IPS-NIHi7 (cell line): ENCODE data around the gene POU3F3.

Experiments
- DNase-seq: peaks from one replicate; pipeline ENCODE4 v3.0.0; 2012; ENCODE audit warnings: mixed read lengths; ENCODE audit errors: extremely low spot score

Gene POU3F3

GRCh38 chr2:104853534-104854497, at the start of gene POU3F3:
POU3F3 (plus strand) TSS chr2:104854115; CDS start chr2:104855511, 1,396 bp downstream.
- DNase-seq = peak; percentile 88

DNA sequence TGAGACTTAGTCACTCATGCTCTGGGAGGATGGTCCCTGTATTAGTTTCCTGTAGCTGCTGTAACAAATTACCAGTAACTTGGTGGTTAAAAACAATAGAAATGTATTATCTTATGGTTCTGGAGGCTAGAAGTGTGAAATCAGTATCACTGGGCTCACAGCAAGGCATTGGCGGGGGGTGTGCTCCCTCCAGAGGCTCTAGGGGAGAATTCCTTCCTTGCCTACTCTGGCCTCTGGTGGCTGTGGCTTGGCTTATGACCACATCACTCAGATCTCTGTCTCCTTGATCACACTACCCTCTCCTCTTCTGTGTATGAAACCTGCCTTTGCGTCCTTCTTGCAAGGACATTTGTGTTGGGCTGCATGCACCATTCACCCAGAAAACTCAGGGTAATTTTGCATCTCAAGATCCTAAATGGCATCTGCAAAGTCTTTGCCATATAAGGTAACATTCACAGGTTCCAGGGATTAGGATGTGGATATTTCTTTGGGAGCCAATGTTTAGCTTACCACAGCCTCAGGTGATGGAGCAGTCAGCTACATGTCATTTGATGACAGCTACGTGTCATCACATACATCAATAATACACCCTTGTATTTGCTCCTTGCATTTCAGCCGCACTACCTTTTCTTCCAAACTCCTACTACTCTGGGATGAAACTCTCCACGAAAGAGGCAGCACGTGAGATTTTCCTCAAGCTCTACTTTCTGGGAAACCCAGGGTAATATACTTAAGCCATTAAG, 49.6 kb upstream of the POU3F3 start:
- peak; percentile 50 for DNase-seq

DNA sequence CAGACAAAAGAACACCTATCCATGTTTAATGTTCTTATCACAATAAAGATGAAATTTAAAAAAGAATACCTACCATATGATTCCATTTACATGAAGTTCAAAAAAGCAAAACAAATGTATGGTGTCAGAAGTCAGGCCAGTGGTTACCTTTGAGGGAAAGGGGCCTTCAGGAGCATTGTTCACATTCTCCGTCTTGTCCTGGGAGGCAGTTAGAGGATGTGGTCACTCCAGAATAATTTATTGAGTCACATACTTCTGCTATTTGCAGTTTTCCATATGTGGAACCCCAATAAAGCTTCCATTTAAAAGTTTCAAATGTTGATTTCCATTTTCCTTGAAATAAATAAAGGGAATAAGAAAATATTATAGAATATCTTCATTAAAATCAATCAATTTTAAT, 41.6 kb upstream of the POU3F3 start:
- DNase-seq = no peak

DNA sequence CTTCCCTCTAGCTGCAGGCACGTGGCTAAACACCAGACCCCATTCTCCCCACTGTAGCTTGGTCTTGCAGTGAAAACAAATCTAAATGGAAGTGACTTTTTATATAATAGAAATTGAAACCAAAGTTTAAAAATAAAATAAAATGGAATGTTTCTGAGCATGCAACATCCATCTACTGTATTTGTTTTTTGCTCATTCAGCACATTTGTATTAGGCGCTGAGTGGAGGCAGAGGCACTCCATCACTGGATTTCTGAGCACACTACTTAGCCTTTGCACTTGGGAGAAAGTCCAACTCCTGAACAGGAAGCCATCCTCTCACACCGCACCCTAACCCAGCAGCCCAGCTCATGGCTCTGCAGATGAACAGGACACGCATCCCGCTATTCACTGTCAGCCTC, 37.8 kb upstream of the POU3F3 start:
- no peak for DNase-seq

DNA sequence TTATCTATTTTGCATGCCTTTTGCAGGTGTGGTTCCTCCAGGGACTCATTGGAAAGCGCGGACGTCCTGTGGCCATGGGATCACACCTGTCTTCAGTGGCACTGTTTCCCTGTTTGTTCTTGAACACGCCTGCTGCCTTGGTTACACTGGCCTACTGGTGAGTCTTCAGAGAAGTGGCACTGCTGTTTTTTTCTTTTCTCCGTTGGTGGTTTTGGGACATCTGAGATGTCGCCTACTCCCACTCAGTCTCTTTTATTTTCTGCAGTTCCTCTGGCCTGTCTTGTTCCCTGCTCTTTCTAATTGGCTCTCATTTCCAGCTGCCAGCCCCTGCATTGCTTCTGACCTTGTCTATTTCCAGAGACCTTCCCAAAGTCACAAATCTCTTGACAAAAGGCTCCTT, 35.7 kb upstream of the POU3F3 start:
- DNase-seq = no peak

GRCh38 chr2:104820126-104820525, 33.8 kb upstream of the POU3F3 start:
- no peak for DNase-seq

DNA sequence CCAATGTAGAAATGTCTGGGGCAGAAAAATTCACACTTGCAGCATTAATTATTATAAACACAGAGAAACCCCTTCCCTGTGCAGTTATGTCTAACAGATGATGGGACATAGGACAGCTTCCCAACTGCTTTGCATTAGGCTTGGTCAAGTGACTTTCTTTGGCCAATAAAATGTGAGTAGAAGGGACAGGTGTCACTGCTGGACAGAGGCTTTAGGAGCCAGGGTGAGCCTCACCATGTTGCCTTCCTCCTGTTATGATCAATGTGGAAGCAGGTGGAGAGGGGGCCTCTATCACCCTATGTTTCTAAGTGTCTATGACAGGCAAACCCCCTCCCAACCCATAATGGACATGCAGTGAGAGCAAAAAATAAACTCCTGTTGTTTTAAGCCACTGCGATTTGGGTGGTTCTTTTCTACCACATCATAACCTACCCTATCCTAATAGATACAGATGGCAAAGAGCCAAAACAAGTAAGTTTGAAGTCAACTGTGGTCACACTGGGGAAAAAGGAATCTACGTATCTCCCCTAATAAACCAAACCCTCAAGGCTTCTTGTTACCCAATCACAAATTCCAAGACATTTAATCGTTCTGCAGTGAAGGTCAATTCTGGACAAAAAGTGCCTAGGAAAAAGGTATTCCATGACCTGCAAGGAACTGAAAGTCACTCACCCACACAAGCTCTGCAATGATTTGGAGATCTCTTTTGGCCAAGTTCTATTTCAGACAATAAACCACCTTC, 28.6 kb upstream of the POU3F3 start:
- no peak for DNase-seq

DNA sequence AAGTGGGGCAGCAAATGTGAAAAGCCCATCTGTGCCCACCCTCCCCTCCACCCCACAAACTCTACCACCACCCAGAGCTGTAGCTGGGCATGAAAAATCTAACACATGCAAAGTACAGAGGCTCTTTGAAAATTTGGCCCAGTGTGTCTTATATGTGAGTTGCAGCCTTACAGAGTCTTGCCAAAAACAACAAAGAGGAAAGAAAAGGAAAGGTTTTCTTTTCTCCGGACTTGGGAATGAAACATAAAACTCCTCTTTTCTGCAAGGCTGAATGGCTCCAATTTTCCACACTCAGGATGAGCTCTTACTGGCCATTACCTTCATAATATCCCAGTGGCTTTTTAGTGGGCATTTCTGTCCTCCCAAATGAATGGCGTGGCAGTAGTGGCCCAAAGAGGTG, 27.9 kb upstream of the POU3F3 start:
- DNase-seq = no peak

DNA sequence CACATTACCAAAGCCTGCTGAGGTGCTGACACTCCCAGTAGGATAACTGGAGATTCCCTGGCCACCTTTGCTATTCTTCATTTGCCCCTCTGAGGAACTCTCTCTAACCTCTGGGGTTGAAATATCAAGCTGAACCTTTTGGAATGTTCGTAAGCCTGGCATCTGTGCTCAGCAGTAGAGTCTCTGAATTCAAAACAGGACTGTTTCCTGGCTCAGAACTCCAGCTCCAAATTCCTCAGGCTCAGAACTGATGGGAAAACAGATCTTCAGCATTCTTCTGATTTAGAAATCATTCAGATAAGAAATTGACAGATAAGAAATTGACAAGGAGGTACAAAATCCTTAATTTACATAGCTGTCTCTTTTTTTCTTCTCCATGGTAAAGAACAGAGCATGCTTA, 22.2 kb upstream of the POU3F3 start:
- no peak for DNase-seq

GRCh38 chr2:104834431-104835153, 19.3 kb upstream of the POU3F3 start:
- no peak for DNase-seq

DNA sequence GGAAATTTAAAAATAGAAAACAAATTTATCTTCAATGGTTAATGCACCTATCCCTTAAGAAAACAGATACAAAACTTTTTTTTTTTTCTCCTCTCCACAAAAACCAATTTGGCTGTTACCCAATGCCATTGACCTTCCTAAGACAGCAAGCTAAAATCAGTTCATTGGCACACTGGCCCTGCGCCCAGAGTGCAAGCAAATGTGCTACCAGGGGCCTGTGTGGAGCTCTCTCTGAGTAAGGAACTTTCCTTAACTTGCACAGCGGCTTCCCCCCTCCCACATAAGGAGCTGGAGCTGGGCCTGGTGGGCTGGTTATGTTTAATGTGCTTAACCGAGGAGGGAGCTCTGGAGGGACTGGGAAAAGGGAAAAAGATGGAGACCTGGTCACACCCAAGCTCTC, 17.6 kb upstream of the POU3F3 start:
- DNase-seq = no peak

GRCh38 chr2:104836841-104837240, 17.1 kb upstream of the POU3F3 start:
- no peak for DNase-seq

DNA sequence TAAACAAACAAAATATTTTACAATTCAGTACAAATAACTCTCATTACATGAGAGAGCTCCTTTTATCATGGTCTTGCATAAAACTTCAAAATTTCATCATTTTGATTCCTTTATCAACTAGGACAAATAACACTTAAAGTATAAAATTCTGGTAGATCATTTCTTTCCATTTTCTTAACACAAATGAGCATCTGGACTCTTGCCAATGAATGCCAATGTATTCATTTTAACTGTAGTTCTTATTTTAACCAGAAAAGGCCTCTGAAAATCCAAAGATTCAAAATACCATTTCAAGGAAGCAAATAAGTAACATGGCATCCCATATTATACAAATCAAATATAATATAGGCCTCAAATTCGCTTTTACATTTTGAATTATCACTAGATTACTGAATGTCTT, 13.8 kb upstream of the POU3F3 start:
- DNase-seq = no peak

DNA sequence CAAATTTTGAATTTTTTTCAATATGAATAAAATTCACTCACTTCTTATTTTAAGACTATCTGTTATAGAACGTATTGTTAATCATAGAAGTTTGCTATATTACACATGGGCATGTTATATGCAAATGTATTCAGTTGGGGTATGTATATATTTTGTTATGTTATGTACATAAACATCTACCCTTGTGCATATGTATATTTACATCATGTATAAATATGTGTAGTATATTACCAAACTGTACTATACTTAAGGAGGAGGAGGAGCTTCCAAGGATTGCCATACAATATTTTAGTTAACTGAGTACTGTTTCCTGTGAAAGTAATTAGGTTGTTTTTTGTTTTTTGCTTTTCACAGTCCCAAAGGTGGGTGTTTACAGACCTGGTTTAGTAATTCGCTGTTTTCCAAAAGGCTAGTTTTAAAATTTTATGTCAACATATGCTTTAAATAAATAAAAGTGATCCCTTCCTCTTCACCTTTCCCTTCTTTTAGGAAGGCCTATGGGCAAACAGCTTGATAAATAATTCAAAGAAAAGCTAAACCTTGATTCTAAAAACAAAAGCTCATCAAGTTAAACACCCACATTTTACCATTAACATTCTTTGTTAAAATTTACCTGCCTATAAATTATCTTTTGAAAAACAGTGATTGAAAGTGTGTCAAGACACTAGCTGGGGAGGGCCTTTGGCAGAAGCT, 12.9 kb upstream of the POU3F3 start:
- no peak for DNase-seq

DNA sequence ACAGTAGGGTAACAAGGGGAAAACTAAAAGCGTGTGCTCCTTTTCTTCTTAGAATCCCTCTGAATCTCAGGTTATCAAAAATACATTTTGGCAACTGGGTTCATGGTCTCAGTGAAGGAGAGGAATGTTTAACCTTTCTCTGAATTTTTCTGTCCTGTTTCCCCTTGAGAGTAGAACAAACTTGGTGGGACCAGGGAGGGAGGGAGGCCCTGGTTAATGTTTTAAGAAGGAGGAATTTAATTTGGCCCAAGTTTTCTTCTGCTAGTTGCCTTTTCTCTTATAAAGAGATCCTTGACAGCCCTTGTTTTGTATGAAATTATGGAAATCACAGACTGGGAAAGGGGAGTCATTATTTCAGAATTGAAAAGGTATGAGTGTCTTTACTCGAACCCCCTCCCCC, 12.2 kb upstream of the POU3F3 start:
- DNase-seq = no peak

DNA sequence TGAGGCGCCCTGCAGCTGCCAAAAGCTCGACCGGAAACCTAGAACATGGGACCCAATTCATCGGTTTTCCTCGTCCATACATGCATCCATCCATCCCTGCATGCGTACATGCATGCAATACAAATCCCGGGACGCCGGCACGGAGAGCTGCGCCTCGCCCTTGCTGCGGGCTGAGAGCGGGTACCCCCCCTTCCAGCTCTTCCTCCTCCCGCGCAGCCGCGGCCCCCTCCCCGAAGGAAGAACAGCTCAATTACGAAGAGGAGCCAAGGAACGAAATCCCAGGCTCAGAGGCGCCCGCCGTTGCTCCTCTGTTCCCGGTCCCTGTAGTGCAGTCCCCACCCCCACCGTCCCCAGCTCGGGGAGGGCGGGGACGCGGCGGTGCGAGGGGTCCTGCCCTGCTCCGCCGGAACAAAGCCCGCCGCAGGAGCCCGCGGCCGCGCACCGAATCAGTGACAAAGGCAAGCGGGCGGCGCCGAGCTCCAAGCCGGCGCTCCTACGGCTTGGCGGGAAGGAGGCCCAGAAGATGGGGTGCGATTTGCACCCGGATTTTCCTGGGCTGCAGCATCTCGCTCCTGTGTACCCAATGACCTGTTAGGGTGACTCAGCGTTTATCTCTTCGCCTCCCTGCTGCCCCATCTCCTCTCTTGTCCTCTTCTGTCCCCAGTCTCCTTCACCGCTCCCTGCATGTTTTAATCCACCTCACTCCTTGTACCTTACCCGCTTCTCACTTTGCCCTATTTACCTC, 8.9 kb upstream of the POU3F3 start:
- DNase-seq = peak; percentile 68

- no peak for DNase-seq
Observed at GRCh38 chr2:104845552-104845931, 8.4 kb upstream of the POU3F3 start.

- no peak for DNase-seq
Observed at GRCh38 chr2:104845946-104846785, 7.7 kb upstream of the POU3F3 start.
